HG02884 (cell line): Measurements from ENCODE around the gene MYLK4.
A peak's percentile ranks its signal among the peaks of the same experiment; 100 is the strongest.
"Not testable (repeated sequence)": the region's sequence is repeated elsewhere in the genome, so short reads cannot be mapped to it uniquely, and the experiment has no call there.

ENCODE experiments used
- ATAC-seq: cut with Tn5 transposase; IDR thresholded peaks from one replicate; pipeline ENCODE4 v1.9.1; 2021; ENCODE audit warnings: mild to moderate bottlenecking, moderate library complexity; ENCODE audit not compliant: unreplicated experiment

MYLK4 gene

GRCh38 chr6:2780102-2780737, 29.5 kb upstream of the MYLK4 start:
- no peak for ATAC-seq

- ATAC-seq: no peak
Observed at GRCh38 chr6:2777249-2777648, 26.5 kb upstream of the MYLK4 start.

DNA sequence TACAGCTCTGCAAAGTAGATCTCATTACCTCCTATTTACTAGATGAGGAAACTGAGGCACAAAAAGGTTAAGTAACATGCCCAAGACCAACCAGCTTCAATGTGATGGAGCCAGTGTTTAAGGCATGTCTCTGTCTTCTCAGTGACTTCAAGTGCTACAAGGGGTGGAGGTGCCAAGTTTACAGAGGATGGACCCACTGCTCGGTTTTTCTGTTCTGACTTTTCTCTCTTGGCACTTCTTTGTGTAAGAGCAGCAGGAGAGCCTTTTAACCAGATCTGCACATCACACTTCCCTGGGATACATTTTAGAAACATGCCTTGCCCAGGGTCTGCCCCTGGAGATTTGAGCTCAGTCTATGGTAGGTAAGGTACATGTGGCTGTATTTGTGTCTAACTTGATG, 24.3 kb upstream of the MYLK4 start:
- no peak for ATAC-seq

GRCh38 chr6:2773449-2773848, 22.7 kb upstream of the MYLK4 start:
- ATAC-seq: no peak

GRCh38 chr6:2772840-2773239, 22.1 kb upstream of the MYLK4 start:
- no peak for ATAC-seq

GRCh38 chr6:2771079-2771478, 20.4 kb upstream of the MYLK4 start:
- no peak for ATAC-seq

DNA sequence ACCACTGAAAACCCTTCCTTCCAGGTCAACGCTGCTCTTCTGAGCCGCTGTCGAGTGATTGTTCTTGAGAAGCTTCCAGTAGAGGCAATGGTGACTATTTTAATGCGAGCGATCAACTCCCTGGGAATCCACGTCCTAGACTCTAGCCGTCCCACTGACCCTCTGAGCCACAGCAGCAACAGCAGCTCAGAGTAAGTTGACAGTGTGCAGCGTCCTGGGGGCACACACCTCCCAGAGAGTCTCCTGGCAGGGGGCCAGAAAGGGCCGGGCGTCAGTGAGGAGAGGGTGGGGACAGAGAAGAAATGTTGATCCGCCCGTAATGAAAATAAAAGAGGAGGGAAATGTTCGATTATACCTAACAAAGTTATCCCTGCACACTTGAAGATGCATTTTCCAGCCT, 19.4 kb upstream of the MYLK4 start:
- ATAC-seq: no peak

GRCh38 chr6:2768696-2769095, 18.0 kb upstream of the MYLK4 start:
- no peak for ATAC-seq

- no peak for ATAC-seq
Observed at GRCh38 chr6:2767657-2768524, 17.2 kb upstream of the MYLK4 start.

DNA sequence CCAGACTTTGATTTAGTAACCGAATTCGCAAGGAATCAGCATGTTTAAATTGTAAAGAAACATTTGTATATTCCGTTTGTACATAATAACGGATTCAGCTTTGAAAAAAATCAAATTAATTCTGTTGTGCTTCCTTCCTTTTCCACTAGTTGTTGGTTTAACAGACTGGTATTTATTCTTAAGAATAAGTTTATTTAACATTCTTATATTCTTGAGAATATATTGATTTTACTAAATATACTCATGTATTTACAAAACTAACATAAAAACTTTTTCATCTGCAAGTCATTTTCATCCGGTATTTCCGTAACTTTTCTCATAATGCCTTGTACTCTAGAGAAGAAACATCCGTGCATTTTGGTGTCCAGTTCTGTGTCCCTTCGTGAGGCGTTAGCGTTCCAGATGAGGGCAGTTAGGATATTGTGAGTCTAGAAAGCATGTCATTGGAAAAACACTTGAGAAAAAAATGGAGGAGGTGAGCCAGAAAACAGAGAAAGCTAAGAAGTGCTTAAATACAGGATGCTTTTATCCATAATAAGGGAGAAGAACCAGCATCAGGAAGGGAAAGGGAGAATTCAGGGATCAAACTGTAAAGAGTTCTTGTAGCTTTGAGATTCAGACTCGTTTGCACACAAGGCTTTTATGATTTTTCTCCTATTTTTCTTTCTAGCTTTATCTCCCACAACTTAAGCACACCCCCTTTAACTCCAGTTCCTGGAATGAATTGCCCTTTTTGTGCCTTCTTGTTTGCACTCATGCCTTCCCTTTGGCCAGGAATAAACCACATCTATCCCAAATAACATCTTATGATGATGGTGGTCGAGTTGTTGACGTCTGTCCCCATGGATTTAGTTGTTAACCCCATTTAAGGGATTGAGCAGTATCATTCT, 16.3 kb upstream of the MYLK4 start:
- no peak for ATAC-seq

- ATAC-seq: peak; percentile 22
Observed at GRCh38 chr6:2765896-2766766, 15.4 kb upstream of the MYLK4 start.

- peak; percentile 81 for ATAC-seq
Observed at GRCh38 chr6:2765166-2765895, 14.6 kb upstream of the MYLK4 start, which contains the start of gene WRNIP1. Gene WRNIP1 (plus strand): TSS chr6:2765393. CDS start chr6:2765623, 230 bp downstream.

DNA sequence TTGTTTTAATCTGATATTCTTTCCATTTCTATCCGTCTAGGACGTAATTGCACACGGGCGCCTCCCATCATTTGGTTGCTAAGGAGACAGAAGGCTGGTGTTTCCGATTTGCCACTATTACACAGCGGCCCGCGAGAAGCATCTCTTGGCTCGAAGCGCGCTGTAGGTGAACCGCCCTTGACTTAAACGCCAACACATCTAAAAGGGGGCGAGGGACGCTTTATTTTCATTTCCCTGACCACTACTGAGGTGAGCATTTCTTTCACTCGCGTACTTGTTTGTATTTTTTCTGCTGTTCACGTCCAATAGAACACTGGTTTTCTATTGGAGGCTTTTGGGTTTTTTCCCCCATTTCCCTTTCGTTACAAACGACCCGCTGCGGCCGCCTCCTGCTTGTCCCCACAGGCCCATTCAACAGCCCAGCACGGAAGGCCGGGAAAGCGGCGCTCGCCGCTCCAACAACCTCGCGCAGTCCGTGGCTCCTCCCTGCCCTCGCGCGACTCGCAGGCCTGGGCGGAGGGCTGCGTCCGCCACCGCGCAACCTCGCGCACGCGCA, 14.0 kb upstream of the MYLK4 start:
- peak; percentile 51 for ATAC-seq

DNA sequence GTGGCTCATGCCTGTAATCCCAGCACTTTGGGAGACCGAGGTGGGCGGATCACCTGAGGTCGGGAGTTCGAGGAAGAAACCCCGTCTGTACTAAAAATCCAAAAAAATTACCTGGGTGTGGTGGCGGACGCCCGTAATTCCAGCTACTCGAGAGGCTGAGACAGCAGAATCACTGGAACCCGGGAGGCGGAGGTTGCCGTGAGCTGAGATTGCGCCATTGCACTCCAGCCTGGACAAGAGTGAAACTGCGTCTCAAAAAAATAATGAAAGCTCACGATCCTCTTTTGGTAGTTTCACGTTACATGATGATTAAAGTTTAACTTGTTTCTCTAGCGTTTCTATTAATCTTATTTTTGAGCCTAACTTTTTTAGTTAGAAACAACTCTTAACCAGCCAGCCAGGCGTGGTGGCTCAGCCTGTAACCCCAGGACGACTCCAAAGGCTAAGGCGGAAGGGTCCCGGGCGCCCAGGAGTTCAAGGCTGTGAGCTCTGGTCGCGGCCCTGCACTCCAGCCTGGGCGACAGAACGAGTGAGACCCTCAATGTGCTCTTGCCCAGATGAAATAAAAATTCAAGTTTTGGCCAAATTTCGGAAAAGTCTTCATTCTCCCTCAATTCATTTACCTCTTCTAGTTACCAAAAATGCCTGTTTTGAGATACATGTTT, 13.3 kb upstream of the MYLK4 start:
- ATAC-seq: no peak

GRCh38 chr6:2763345-2763841, 12.7 kb upstream of the MYLK4 start:
- no peak for ATAC-seq

DNA sequence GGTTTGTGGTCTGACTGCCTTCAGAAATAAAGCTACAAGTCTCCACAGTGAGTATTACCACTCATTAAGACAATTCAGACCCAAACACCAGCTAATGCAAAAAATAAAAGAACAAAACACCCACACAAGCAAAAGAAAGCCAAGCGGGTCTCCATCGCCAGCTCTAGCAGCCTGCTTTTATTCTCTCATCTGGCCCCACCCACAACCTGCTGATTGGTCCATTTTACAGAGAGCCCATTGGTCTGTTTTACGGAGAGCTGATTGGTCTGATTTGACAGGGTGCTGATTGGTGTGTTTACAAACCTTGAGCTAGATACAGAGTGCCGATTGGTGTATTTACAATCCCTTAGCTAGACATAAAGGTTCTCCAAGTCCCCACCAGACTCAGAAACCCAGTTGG, 12.1 kb upstream of the MYLK4 start:
- ATAC-seq: not testable (repeated sequence)

- no peak for ATAC-seq
Observed at GRCh38 chr6:2760882-2761842, 10.4 kb upstream of the MYLK4 start.
